AG04449 (cell line): ENCODE data around the gene TOR2A.

Experiments used
- CTCF ChIA-PET: fragments of 350-600 bp; formaldehyde crosslinking; extraction: SDS; loops from one replicate; lab custom pipeline; 2021; ENCODE audit warnings: antibody characterized with exemption; lab: Yijun Ruan, JAX
- POLR2A ChIA-PET: fragments of 400-600, 350-600 bp; formaldehyde crosslinking; extraction: SDS; loops from one replicate; lab custom pipeline; 2020; ENCODE audit warnings: antibody characterized with exemption, inconsistent platforms; lab: Yijun Ruan, JAX
- DNase-seq: peaks from one replicate; pipeline ENCODE4 v3.0.0-alpha.2; 2010; ENCODE audit warnings: low read depth, low spot score
- H3K4me3 ChIP-seq: 2 replicates; pipeline ENCODE4 v1.5.1; 2011; ENCODE audit warnings: low read depth, mild to moderate bottlenecking, control low read depth, low read length
- CTCF ChIP-seq: IDR thresholded peaks from one replicate; pipeline ENCODE4 v1.5.1; 2011; ENCODE audit warnings: mild to moderate bottlenecking, moderate library complexity, low read length, control low read depth, inconsistent platforms; ENCODE audit not compliant: insufficient read depth; ENCODE audit errors: missing control alignments

TOR2A gene

GRCh38 chr9:127779136-127779981 is 44.3 kb upstream of the TOR2A start:
- ChIA-PET CTCF (interaction anchor here (1.1 to 10.9 kb wide), 5 partner anchors 8 to 171 kb away, joined by 3 to 69 read pairs (median 5); partner anchors contain the start of gene TOR2A), POLR2A (no interaction called here)
- H3K4me3 ChIP-seq = no peak overlapping the region
- DNase-seq = no peak
- TF ChIP-seq CTCF = no peak

GRCh38 chr9:127778280-127779135 is 43.4 kb upstream of the TOR2A start, which contains the start of gene SH2D3C:
Gene SH2D3C, minus strand, starts transcription at chr9:127778666. Its CDS starts 39 bp downstream, at chr9:127778627.
- ChIA-PET POLR2A (interaction anchor here (0.6 to 0.7 kb wide), 2 partner anchors 47 to 80 kb away, joined by 4 to 8 read pairs; no protein-coding TSS in a partner anchor), CTCF (interaction anchor here (1.1 to 10.9 kb wide), 4 partner anchors 38 to 170 kb away, joined by 3 to 69 read pairs (median 5); partner anchors contain the start of gene TOR2A)

GRCh38 chr9:127777368-127777980 is 42.4 kb upstream of the TOR2A start:
- POLR2A ChIA-PET = interaction anchor here (0.7 kb wide), 1 partner anchor 46 kb away, joined by 8 read pairs; no protein-coding TSS in a partner anchor
- no peak for TF ChIP-seq CTCF
- DNase-seq = no peak
- CTCF ChIA-PET = no interaction called here
- H3K4me3 ChIP-seq = no peak overlapping the region

More at GRCh38 chr9:127778280-127779135, 43.4 kb upstream of the TOR2A start, which contains the start of gene SH2D3C:
- no peak for DNase-seq
- H3K4me3 ChIP-seq = no peak within 1 kb of the TSS
- no peak for TF ChIP-seq CTCF

GRCh38 chr9:127776924-127777289 is 41.8 kb upstream of the TOR2A start:
- no peak for TF ChIP-seq CTCF
- no peak for DNase-seq
- POLR2A ChIA-PET = no interaction called here
- CTCF ChIA-PET = interaction anchor here (1.3 to 10.4 kb wide), 2 partner anchors 7 to 187 kb away, joined by 3 to 93 read pairs; partner anchors contain the start of gene CDK9
- H3K4me3 ChIP-seq = no peak overlapping the region

- ChIA-PET CTCF (interaction anchor here (1.3 to 10.4 kb wide), 2 partner anchors 8 to 186 kb away, joined by 3 to 93 read pairs; partner anchors contain the start of gene CDK9), POLR2A (no interaction called here)
- H3K4me3 ChIP-seq = no peak overlapping the region
- no peak for TF ChIP-seq CTCF
- no peak for DNase-seq
These were observed 41.3 kb upstream of the TOR2A start for GRCh38 chr9:127776195-127776923.
